Right atrium auricular region (tissue), 2 donors: ENCODE measurements around the gene CDC23. TPM values are rescaled to one million over a fixed set of nuclear protein-coding genes. Genes with fewer than 3 reads are reported as not detected.
A peak's percentile ranks its signal among the peaks of the same experiment; 100 is the strongest.
"Not testable (repeated sequence)": the region's sequence is repeated elsewhere in the genome, so short reads cannot be mapped to it uniquely, and the experiment has no call there.

Experiments used
- DNase-seq: peaks from one replicate; pipeline ENCODE4 v3.0.0-alpha.2; 2019; ENCODE audit warnings: low spot score
- H3K27ac ChIP-seq, 2 donors: fragments of 200-600 bp; sonication (generic); 1 replicate in 1 of 2; 2 replicates in 1 of 2; pipeline ENCODE4 v1.5.1; 2016 to 2019
- H3K27me3 ChIP-seq, 2 donors: fragments of 200-600 bp; sonication (generic); one replicate each; pipeline versions ENCODE4 v1.5.1 to v1.6.0; 2017 to 2019
- H3K36me3 ChIP-seq: fragments of 200-600 bp; sonication (generic); one replicate; pipeline ENCODE4 v1.5.1; 2016
- H3K4me1 ChIP-seq, 2 donors: fragments of 200-600 bp; sonication (generic); one replicate each; pipeline versions ENCODE4 v1.5.1 to v1.6.0; 2017 to 2019
- H3K4me3 ChIP-seq, 2 donors: fragments of 200-600 bp; sonication (generic); 1 replicate in 1 of 2; 2 replicates in 1 of 2; pipeline ENCODE4 v1.5.1; 2017 to 2019; ENCODE audit warnings: mild to moderate bottlenecking in 1 of 2, moderate library complexity in 1 of 2
- H3K9me3 ChIP-seq, 2 donors: fragments of 200-600 bp; sonication (generic); one replicate each; pipeline ENCODE4 v1.5.1; 2019
- total RNA-seq, 2 donors: library from RNA; depleted of rRNA; stranded (reverse); fragments of >200 nt; gene quantifications; one replicate each; pipeline ENCODE4 v1.1.0, GENCODE V29; 2016
- TF ChIP-seq, protein P1 (sequence below), 2 donors: fragments of 200-600 bp; sonication (generic); IDR thresholded peaks; one replicate each; pipeline ENCODE4 v1.5.1; 2019; ENCODE audit warnings: antibody characterized with exemption in 2 of 2

The CDC23 gene
- total RNA-seq, 2 donors from 2014 or later, result 9.2 to 11.6 TPM

DNA sequence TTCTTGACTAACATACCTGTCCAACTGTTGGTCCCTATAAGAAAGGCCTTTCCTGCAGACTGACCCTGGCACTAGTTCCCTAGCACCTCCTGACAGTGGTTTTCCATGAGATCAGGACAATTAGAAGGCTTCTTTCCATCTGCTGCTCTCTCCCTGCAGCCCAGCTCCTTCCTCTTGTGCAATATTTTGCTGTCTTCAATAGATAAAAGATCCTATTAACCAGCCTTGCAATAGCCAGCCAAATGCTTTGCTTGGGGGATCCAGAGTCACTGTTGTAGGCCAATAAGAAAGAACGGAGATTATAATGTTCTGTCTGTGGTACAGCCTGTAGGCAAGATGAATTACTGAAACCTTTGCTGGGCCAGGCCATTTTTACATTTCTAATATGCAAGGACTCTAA lies 55.5 kb downstream of the CDC23 start:
- no peaks in the 10 kb centered on the region for H3K27me3 ChIP-seq
- H3K27ac ChIP-seq, result no peak overlapping the region
- no peak overlapping the region for H3K4me3 ChIP-seq
- no peaks in the 10 kb centered on the region for H3K4me1 ChIP-seq
- H3K9me3 ChIP-seq, result no peaks in the 10 kb centered on the region
- DNase-seq, result no peak
- TF ChIP-seq, protein P1, sequence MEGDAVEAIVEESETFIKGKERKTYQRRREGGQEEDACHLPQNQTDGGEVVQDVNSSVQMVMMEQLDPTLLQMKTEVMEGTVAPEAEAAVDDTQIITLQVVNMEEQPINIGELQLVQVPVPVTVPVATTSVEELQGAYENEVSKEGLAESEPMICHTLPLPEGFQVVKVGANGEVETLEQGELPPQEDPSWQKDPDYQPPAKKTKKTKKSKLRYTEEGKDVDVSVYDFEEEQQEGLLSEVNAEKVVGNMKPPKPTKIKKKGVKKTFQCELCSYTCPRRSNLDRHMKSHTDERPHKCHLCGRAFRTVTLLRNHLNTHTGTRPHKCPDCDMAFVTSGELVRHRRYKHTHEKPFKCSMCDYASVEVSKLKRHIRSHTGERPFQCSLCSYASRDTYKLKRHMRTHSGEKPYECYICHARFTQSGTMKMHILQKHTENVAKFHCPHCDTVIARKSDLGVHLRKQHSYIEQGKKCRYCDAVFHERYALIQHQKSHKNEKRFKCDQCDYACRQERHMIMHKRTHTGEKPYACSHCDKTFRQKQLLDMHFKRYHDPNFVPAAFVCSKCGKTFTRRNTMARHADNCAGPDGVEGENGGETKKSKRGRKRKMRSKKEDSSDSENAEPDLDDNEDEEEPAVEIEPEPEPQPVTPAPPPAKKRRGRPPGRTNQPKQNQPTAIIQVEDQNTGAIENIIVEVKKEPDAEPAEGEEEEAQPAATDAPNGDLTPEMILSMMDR (IDR thresholded peaks at IDR 0.05), result no peak
- H3K36me3 ChIP-seq, result peaks cover 65% of the 10 kb centered on the region

DNA sequence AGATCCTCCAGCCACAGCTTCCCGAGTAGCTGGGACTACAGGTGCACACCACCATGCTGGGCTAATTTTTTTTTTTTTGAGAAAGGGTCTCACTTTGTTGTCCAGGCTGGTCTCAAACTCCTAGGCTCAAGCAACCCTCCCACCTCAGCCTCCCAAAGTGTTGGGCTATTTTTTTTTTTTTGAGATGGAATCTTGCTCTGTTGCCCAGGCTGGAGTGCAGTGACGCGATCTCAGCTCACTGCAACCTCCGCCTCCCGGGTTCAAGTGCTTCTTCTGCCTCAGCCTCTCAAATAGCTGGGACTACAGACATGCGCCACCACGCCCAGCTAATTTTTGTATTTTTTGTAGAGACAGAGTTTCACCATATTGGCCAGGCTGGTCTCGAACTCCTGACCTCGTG lies 57.1 kb downstream of the CDC23 start:
- peaks cover 49% of the 10 kb centered on the region for H3K36me3 ChIP-seq
- not testable (repeated sequence) for H3K4me1 ChIP-seq, H3K9me3 ChIP-seq, H3K27me3 ChIP-seq, H3K27ac ChIP-seq, DNase-seq, H3K4me3 ChIP-seq

DNA sequence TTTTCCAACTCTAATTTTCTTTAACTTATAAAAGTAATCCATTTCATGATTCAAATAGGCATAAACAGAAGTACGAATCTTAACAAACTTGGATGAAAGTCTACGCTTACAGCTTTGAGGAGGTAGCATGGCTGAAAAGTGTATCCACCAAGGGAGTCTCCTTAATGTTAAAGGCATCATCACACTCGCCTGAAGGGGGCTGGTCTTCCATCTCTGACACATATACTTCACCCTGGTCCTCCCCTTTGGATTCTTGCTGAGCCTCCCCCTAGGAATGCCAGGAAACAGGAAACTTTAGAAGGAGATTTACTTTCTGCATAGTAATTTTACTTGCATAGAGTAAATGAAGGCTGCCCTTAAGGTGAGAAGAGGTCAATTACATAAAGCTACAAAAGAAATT lies 63.6 kb downstream of the CDC23 start:
- H3K27me3 ChIP-seq, result no peaks in the 10 kb centered on the region
- no peak overlapping the region for H3K4me3 ChIP-seq
- H3K9me3 ChIP-seq, result no peaks in the 10 kb centered on the region
- no peak overlapping the region for H3K27ac ChIP-seq
- TF ChIP-seq, protein P1 (IDR thresholded peaks at IDR 0.05), result no peak
- no peak for DNase-seq
- peaks cover 0 to 4% of the 10 kb centered on the region in 2 donors for H3K4me1 ChIP-seq
- H3K36me3 ChIP-seq, result no peaks in the 10 kb centered on the region

DNA sequence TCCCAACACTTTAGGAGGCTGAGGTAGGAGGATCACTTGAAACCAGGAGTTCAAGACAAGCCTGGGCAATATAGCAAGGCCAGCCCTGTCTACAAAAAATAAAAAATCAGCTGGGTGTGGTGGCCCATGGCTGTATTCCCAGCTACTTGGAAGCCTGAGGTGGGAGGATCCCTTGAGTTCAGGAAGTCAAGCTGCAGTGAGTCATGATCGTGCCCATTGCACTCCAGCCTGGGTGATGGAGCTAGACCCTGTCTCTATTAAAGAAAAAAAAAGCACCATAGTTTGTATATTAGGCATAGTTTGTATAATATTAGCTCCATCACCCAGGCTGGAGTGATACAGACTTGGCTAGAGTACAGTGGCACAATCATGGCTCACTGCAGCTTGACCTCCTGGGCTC lies 64.3 kb downstream of the CDC23 start:
- Histone ChIP-seq H3K27me3 (no peaks in the 10 kb centered on the region), H3K4me3 (no peak overlapping the region), H3K27ac (no peak overlapping the region), H3K9me3 (no peaks in the 10 kb centered on the region), H3K36me3 (no peaks in the 10 kb centered on the region), H3K4me1 (peaks cover 0 to 4% of the 10 kb centered on the region in 2 donors)
- peak; percentile 72 for DNase-seq
- TF ChIP-seq, protein P1 (IDR thresholded peaks at IDR 0.05), result no peak

DNA sequence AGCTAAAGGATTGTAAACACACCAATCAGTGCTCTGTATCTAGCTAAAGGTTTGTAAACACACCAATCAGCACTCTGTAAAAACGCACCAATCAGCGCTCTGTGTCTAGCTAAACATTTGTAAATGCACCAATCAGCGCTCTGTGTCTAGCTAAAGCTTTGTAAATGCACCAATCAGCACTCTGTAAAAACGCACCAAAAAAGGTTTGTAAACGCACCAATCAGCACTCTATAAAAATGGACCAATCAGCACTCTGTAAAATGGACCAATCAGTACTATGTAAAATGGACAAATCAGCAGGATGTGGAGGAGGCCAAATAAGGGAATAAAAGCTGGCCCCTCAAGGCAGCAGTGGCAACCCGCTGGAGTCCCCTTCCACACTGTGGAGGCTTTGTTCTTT lies 69.5 kb downstream of the CDC23 start:
- H3K36me3 ChIP-seq, DNase-seq, H3K27ac ChIP-seq, H3K4me3 ChIP-seq, H3K9me3 ChIP-seq, H3K27me3 ChIP-seq, H3K4me1 ChIP-seq: not testable (repeated sequence)

DNA sequence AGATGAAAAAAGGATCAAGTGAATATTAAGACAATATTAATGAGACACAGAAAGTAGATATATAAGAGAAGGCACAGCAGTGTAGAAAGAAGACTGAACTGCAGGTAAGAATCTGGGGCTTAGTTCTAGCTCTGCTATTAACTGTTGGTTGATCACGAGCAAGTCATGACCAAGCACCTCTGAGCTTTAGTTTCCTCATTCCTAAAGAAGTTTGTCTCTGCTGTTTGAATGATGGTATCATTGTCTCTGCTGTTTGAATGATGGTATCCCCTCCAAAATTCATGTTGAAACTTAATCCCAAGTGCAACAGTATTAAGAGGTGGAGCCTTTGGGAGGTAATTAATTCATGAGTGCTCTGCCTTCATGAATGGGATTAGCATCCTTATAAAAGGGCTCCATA lies 71.4 kb downstream of the CDC23 start:
- TF ChIP-seq, protein P1 (IDR thresholded peaks at IDR 0.05), result no peak
- Histone ChIP-seq H3K4me3 (no peak overlapping the region), H3K27ac (no peak overlapping the region), H3K27me3 (no peaks in the 10 kb centered on the region), H3K36me3 (no peaks in the 10 kb centered on the region), H3K4me1 (peaks cover 0 to 9% of the 10 kb centered on the region in 2 donors), H3K9me3 (no peaks in the 10 kb centered on the region)
- no peak for DNase-seq

DNA sequence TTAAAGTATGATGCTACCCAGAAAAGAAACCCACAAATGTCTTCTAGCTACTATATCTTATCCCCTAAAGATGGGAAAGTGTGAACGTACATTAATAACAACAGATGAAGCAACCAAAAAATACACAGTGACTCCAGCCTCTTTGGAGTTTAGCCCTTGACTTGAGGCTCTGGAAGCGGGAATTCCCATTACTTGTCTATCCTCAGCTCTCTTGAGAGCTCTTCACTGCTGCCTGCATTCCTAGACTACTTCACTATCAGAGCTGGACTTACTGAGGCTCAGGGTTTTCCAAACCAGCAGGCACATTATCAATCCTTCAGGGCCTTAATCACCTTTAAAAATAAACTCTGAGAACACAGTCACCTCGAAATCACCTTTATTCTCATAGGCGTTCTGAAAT lies 72.9 kb downstream of the CDC23 start:
- Histone ChIP-seq H3K4me3 (no peak overlapping the region), H3K27ac (no peak overlapping the region), H3K36me3 (no peaks in the 10 kb centered on the region), H3K9me3 (no peaks in the 10 kb centered on the region), H3K4me1 (peaks cover 0 to 9% of the 10 kb centered on the region in 2 donors), H3K27me3 (no peaks in the 10 kb centered on the region)
- TF ChIP-seq, protein P1 (IDR thresholded peaks at IDR 0.05), result no peak
- DNase-seq, result no peak
